Neural cell (in vitro differentiated cells): ENCODE results near the gene DCBLD2. TPM values are rescaled to one million over a fixed set of nuclear protein-coding genes. Genes with fewer than 3 reads are reported as not detected.

ENCODE experiments used
- H2AFZ ChIP-seq: fragments of 200-600, 300-800 bp; sonication (generic), shearing (Covaris generic); 2 replicates; pipeline ENCODE4 v1.6.0; 2014; ENCODE audit warnings: low read depth, mild to moderate bottlenecking, antibody characterized with exemption, low read length, moderate library complexity
- H3F3A ChIP-seq: fragments of 200-600 bp; shearing (Covaris generic); 2 replicates; pipeline ENCODE4 v1.6.1; 2016; ENCODE audit warnings: mild to moderate bottlenecking, moderate library complexity, mixed read lengths, antibody characterized with exemption, low read length; ENCODE audit not compliant: insufficient read depth, poor library complexity, severe bottlenecking
- H3K27ac ChIP-seq: fragments of 200-600, 300-800 bp; sonication (generic), shearing (Covaris generic); 2 replicates; pipeline ENCODE4 v1.5.1; 2014; ENCODE audit warnings: mild to moderate bottlenecking, low read length, moderate library complexity
- H3K27me3 ChIP-seq: fragments of 300-800, 200-600 bp; sonication (generic), shearing (Covaris generic); 2 replicates; pipeline ENCODE4 v1.6.0; 2014; ENCODE audit warnings: mild to moderate bottlenecking, low read depth, low read length, moderate library complexity; ENCODE audit not compliant: insufficient read depth
- H3K36me3 ChIP-seq: fragments of 300-800, 200-600 bp; sonication (generic), shearing (Covaris generic); 2 replicates; pipeline ENCODE4 v1.5.1; 2014; ENCODE audit warnings: mild to moderate bottlenecking, antibody characterized with exemption, low read length, moderate library complexity; ENCODE audit not compliant: insufficient read depth
- H3K4me2 ChIP-seq: fragments of 300-800, 200-600 bp; sonication (generic), shearing (Covaris generic); 2 replicates; pipeline ENCODE4 v1.6.0; 2014; ENCODE audit warnings: mild to moderate bottlenecking, low read length
- H3K4me3 ChIP-seq: fragments of 300-800, 200-600 bp; sonication (generic), shearing (Covaris generic); 2 replicates; pipeline ENCODE4 v1.5.1; 2014; ENCODE audit warnings: mild to moderate bottlenecking, low read length, moderate library complexity
- H3K79me2 ChIP-seq: fragments of 200-600 bp; shearing (Covaris generic); replicated peaks from 2 replicates; pipeline ENCODE4 v1.6.0; 2014; ENCODE audit warnings: mild to moderate bottlenecking, low read length, moderate library complexity; ENCODE audit not compliant: insufficient read depth
- H3K9ac ChIP-seq: fragments of 300-800, 200-600 bp; sonication (generic), shearing (Covaris generic); 2 replicates; pipeline ENCODE4 v1.6.1; 2016; ENCODE audit warnings: mild to moderate bottlenecking, low read length, mixed read lengths
- H3K9me2 ChIP-seq: fragments of 200-600 bp; shearing (Covaris generic); 2 replicates; pipeline ENCODE4 v1.6.1; 2016; ENCODE audit warnings: mild to moderate bottlenecking, low read length, mixed read lengths; ENCODE audit not compliant: insufficient read depth
- H3K9me3 ChIP-seq: fragments of 200-600, 300-800 bp; sonication (generic), shearing (Covaris generic); 2 replicates; pipeline ENCODE4 v1.6.1; 2016; ENCODE audit warnings: mild to moderate bottlenecking, mixed run types, low read length, moderate library complexity, mixed read lengths
- H4K20me1 ChIP-seq: fragments of 200-600 bp; shearing (Covaris generic); 2 replicates; pipeline ENCODE4 v1.6.1; 2016; ENCODE audit warnings: mild to moderate bottlenecking, mixed run types; ENCODE audit not compliant: insufficient read depth
- EP300 ChIP-seq: fragments of 450-650 bp; conservative IDR thresholded peaks from 2 replicates; pipeline ENCODE4 v1.6.1; 2014; ENCODE audit warnings: antibody characterized with exemption, mild to moderate bottlenecking, moderate library complexity; ENCODE audit not compliant: poor library complexity, severe bottlenecking
- EZH2 ChIP-seq: fragments of 200-600, 300-800 bp; shearing (Covaris generic), sonication (generic); IDR thresholded peaks from 2 replicates; pipeline ENCODE4 v1.6.1; 2014; ENCODE audit warnings: antibody characterized with exemption, low read length, borderline replicate concordance, mild to moderate bottlenecking; ENCODE audit not compliant: insufficient read depth, poor library complexity, severe bottlenecking
- MXI1 ChIP-seq: fragments of 450-650 bp; conservative IDR thresholded peaks from 2 replicates; pipeline ENCODE4 v1.6.1; 2014; ENCODE audit warnings: antibody characterized with exemption, mild to moderate bottlenecking; ENCODE audit not compliant: poor library complexity, severe bottlenecking
- POLR2AphosphoS5 ChIP-seq: IDR thresholded peaks from 2 replicates; pipeline ENCODE4 v1.6.1; 2012
- RAD21 ChIP-seq: fragments of 450-650 bp; conservative IDR thresholded peaks from 2 replicates; pipeline ENCODE4 v1.6.1; 2014; ENCODE audit warnings: antibody characterized with exemption, mild to moderate bottlenecking, moderate library complexity
- REST ChIP-seq: IDR thresholded peaks from 2 replicates; pipeline ENCODE4 v1.6.1; 2012; ENCODE audit warnings: borderline replicate concordance
- SMC3 ChIP-seq: fragments of 450-650 bp; conservative IDR thresholded peaks from 2 replicates; pipeline ENCODE4 v1.6.1; 2014; ENCODE audit warnings: antibody characterized with exemption, mild to moderate bottlenecking, moderate library complexity; ENCODE audit not compliant: poor library complexity
- TAF1 ChIP-seq: IDR thresholded peaks from 2 replicates; pipeline ENCODE4 v1.6.1; 2012; ENCODE audit warnings: low read depth
- polyA plus RNA-seq: library from polyadenylated mRNA; depleted of rRNA; stranded (reverse); fragments of >200 nt; gene quantifications from 2 replicates; pipeline ENCODE4 v1.2.3, GENCODE V29; 2014
- TF ChIP-seq, protein P1 (sequence below): fragments of 450-650 bp; IDR thresholded peaks from 2 replicates; pipeline ENCODE4 v1.5.1; 2014; ENCODE audit warnings: antibody characterized with exemption, mild to moderate bottlenecking, moderate library complexity; ENCODE audit not compliant: poor library complexity, severe bottlenecking

Gene DCBLD2
- polyA plus RNA-seq, 1 donor from 2014 or later = 69.0 TPM

GRCh38 chr3:98799479-98799878 lies 102.0 kb downstream of the DCBLD2 start:
- no peak overlapping the region for H2AFZ ChIP-seq
- no peak overlapping the region for H3K9ac ChIP-seq
- H3F3A ChIP-seq = no peaks in the 10 kb centered on the region
- H3K79me2 ChIP-seq = no peaks in the 10 kb centered on the region
- H3K9me2 ChIP-seq = no peaks in the 10 kb centered on the region
- H3K27ac ChIP-seq = no peak overlapping the region
- no peak overlapping the region for H3K4me3 ChIP-seq
- H3K4me2 ChIP-seq = no peak overlapping the region
- TF ChIP-seq TAF1 = no peak
- H3K9me3 ChIP-seq = no peaks in the 10 kb centered on the region
- H3K27me3 ChIP-seq = no peaks in the 10 kb centered on the region
- H4K20me1 ChIP-seq = no peaks in the 10 kb centered on the region
- peaks cover 9% of the 10 kb centered on the region for H3K36me3 ChIP-seq

DNA sequence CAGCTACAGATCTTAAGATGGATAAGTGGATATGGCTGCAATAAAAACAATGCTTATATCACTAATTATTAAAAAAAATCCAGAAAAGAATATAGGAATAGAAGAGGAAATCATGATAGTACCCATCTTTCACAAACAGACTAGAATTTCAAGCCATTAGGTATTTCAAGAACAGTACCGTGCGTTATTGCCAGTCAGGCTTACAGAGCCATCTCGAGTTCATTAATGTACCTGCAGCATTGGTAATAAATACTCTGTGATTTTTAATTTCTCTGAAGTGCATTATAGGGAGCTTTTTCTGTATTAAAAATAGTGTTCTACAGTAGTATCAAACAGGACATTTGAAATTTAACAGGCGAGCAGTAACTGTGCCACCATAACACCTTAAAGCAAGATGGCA lies 102.7 kb downstream of the DCBLD2 start:
- no peak overlapping the region for H3K4me2 ChIP-seq
- no peak overlapping the region for H2AFZ ChIP-seq
- no peaks in the 10 kb centered on the region for H3K79me2 ChIP-seq
- no peak for TF ChIP-seq POLR2AphosphoS5
- TF ChIP-seq RAD21 = no peak
- no peak for TF ChIP-seq EP300
- TF ChIP-seq, protein P1, sequence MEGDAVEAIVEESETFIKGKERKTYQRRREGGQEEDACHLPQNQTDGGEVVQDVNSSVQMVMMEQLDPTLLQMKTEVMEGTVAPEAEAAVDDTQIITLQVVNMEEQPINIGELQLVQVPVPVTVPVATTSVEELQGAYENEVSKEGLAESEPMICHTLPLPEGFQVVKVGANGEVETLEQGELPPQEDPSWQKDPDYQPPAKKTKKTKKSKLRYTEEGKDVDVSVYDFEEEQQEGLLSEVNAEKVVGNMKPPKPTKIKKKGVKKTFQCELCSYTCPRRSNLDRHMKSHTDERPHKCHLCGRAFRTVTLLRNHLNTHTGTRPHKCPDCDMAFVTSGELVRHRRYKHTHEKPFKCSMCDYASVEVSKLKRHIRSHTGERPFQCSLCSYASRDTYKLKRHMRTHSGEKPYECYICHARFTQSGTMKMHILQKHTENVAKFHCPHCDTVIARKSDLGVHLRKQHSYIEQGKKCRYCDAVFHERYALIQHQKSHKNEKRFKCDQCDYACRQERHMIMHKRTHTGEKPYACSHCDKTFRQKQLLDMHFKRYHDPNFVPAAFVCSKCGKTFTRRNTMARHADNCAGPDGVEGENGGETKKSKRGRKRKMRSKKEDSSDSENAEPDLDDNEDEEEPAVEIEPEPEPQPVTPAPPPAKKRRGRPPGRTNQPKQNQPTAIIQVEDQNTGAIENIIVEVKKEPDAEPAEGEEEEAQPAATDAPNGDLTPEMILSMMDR = no peak
- TF ChIP-seq EZH2 = no peak
- TF ChIP-seq REST = no peak
- TF ChIP-seq MXI1 = no peak
- TF ChIP-seq TAF1 = no peak
- no peak for TF ChIP-seq SMC3
- no peak overlapping the region for H3K27ac ChIP-seq
- no peaks in the 10 kb centered on the region for H3K27me3 ChIP-seq
- H3F3A ChIP-seq = no peaks in the 10 kb centered on the region
- no peaks in the 10 kb centered on the region for H4K20me1 ChIP-seq
- H3K9ac ChIP-seq = no peak overlapping the region
- H3K9me2 ChIP-seq = no peaks in the 10 kb centered on the region
- H3K4me3 ChIP-seq = no peak overlapping the region
- H3K9me3 ChIP-seq = no peaks in the 10 kb centered on the region
- H3K36me3 ChIP-seq = peaks cover 9% of the 10 kb centered on the region

GRCh38 chr3:98797905-98798304 lies 103.6 kb downstream of the DCBLD2 start:
- no peaks in the 10 kb centered on the region for H3K9me3 ChIP-seq
- H3K9ac ChIP-seq = no peak overlapping the region
- H3K4me2 ChIP-seq = no peak overlapping the region
- no peak overlapping the region for H3K27ac ChIP-seq
- H3K9me2 ChIP-seq = no peaks in the 10 kb centered on the region
- H3K4me3 ChIP-seq = no peak overlapping the region
- TF ChIP-seq EP300 = no peak
- TF ChIP-seq, protein P1 = no peak
- no peak for TF ChIP-seq RAD21
- TF ChIP-seq SMC3 = no peak
- no peak for TF ChIP-seq MXI1
- TF ChIP-seq POLR2AphosphoS5 = no peak
- TF ChIP-seq TAF1 = no peak
- TF ChIP-seq REST = no peak
- no peak for TF ChIP-seq EZH2
- no peaks in the 10 kb centered on the region for H3F3A ChIP-seq
- no peaks in the 10 kb centered on the region for H4K20me1 ChIP-seq
- no peaks in the 10 kb centered on the region for H3K27me3 ChIP-seq
- peaks cover 9% of the 10 kb centered on the region for H3K36me3 ChIP-seq
- no peak overlapping the region for H2AFZ ChIP-seq
- no peaks in the 10 kb centered on the region for H3K79me2 ChIP-seq
